ENCODE results near the gene LIPM.

GRCh38 chr10:88786032-88786770 is 16.3 kb upstream of the LIPM start:
- TF ChIP-seq ZNF274 (IDR thresholded peaks at IDR 0.05; ENCODE audit: low read depth, low read length) (no peak), SUZ12 (IDR thresholded peaks at IDR 0.05; ENCODE audit: extremely low read depth, insufficient read depth, insufficient read length) (no peak)

Data from NT2/D1 (cell line).